ENCODE data around the gene CCL18.
"Not testable (repeated sequence)": the region's sequence is repeated elsewhere in the genome, so short reads cannot be mapped to it uniquely, and the experiment has no call there.

CCL18 gene, protein sequence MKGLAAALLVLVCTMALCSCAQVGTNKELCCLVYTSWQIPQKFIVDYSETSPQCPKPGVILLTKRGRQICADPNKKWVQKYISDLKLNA

DNA sequence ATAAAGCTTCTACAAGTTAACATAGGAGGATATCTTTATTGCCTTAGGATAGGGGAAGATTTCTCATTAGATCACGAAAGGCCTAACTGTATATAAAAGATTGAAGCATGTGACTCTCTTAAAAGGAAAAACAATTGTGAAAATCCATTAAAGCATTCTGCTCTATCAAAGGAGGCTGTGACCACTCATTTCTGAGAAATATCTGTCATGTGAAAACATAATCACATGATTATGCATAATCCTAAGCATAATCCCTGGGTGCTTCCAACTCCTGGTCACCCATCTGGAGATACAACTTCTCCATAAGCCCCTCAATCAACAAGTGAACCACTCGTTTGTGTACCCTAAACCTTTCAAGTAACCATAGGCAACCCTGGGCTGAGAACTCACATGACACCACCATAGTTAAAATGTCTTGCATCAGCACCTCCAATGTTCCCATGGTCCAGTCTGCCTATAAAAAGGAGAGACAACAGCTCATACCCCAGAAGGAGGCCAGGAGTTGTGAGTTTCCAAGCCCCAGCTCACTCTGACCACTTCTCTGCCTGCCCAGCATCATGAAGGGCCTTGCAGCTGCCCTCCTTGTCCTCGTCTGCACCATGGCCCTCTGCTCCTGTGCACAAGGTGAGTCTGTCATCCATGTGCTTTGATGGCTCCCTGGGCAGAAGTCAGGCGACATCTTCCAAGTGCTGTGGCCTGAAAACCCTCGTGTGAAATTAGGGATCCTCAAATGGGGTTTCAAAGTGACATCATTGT lies at the start of gene CCL18:
TSS of gene CCL18 (plus strand) at position 487 of the 756 bp plus-strand sequence. CDS start at position 558, 71 bp downstream.
- no peak for DNase-seq

DNA sequence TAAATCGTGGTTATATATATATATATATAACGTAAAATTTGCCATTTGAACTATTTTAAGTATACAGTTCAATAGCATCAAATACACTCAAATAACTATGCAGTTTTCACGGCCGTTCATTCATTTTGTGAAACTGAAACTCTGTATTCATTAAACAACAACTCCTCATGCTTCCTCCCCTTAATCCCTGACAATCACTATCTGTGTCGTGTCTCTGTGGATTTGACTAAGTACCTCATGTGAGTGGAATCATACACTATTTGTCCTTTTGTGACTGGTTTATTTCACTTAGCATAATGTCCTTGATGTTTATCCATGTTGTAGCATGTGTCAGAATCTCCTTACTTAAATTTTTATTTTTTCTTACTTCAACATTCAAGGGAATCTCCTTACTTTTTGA lies 49.1 kb upstream of the CCL18 start:
- no peak for DNase-seq

DNA sequence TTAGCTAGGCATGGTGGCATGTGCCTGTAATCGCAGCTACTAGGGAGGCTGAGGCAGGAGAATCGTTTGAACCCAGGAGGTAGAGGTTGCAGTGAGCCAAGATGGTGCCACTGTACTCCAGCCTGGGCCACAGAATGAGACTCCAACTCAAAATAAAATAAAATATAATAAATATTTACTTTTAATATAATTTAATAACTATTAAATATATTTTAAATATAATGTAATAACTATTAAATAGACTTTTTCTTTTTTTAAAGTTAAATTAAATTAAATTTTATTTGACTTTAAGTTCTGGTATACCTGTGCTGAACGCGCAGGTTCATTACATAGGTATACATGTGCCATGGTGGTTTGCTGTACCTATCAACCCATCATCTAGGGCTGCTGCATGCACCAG lies 48.2 kb upstream of the CCL18 start:
- DNase-seq = not testable (repeated sequence)

DNA sequence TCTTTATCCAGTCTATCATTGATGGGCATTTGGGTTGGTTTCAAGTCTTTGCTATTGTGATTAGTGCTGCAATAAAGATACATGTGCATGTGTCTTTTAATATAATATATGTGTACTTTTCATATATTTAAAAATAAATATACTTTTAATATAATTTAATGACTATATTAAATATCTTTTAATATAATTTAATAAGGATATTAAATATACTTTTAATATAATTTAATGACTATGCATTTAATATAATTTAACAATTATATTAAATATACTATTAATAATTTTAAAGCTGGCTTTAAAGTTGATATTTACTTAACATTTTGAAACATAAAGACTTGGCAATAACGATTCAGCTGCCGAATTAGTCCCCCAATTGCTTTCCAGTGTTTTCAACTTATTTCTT lies 47.5 kb upstream of the CCL18 start:
- no peak for DNase-seq

DNA sequence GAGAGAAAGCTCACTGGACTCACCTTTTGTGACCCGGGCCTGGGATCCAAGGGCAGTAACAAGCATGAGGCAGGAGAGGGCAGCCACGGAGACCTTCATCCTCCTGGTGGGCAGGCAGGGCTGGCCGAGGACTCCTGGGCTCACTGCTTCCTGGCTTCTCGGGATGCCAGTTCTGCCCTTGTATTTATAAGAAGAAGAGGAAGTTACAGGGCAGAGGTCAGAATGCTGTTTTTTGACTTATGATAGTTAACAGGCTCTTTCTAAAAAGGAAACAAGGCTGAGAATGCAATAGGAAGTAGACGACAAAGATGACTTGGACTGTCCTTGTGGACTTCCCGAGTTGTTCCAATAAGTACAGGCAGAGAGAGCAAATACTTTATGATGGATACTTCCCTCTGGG lies 46.3 kb upstream of the CCL18 start, which contains the start of gene CCL23:
TSS of gene CCL23 (minus strand) at position 174 of the 400 bp plus-strand sequence. CDS start at position 99, 75 bp downstream.
- DNase-seq = no peak

DNA sequence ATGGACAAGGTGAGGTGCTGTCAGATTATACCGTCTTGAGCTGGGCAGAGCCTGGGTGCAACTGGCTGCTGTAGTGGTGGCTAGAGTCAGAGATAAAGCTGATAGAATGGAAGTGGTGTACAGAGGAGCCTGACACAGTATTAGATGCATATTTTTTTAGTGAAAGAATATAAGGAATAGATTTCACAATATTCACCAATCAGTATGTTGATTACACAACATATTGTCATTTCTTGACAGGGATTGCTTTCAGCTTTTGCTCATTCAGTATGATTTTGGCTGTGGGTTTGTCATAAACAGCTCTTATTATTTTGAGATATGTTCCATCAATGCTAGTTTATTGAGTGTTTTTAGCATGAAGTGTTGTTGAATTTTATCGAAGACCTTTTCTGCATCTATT lies 44.6 kb upstream of the CCL18 start:
- DNase-seq = no peak

DNA sequence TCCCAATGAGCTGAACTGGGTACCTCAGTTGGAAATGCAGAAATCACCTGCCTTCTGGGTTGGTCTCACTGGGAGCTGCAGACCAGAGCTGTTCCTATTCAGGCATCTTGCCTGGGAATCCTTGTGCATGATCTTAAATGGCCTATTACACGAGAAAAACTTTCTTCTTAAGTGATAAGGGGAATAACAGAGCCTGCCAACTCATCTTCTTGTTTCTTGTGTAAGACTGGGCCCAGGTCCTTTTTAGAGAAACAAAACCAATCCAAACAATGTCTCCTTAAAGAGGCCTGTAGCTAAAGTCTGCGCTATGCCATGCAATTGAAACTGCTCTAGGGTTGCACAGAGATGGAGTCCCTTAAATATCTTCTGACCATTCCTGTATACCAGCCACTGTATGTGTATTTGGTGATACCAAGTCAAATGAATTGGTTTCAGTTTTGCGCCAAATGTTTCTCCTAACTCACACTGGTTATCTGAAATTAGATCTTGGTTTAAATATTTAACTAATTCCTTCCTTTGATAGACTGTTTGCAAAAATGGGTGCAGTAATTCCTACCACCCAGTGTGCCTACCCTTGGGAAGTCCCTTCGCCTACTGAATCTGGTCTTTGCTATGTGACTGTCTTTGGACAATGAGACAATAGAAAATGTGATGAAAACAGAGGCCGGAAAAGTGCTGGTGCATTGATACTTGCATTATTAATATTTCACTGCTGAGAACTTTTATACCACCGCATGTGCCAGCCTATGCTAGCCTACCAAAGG lies 39.8 kb upstream of the CCL18 start:
- no peak for DNase-seq

DNA sequence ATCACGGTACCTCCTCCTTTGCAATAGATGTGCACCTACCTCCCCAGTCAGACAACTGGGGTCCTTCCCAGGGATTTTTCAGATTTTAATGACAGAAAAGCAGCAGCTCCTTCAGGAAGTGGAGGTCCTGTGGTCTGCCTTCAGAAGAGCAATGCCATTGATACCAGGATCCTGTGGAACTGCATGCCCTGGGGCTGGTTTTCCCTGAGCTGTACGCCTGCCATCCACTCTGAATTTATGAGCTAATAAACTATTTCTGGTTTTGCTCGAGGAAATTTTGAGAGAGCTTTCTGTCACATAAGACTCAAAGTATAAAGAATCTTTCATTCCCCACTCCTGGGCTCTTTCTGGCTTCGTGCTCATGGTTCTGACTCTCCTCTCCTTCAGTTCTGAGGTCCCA lies 36.3 kb upstream of the CCL18 start:
- no peak for DNase-seq

DNA sequence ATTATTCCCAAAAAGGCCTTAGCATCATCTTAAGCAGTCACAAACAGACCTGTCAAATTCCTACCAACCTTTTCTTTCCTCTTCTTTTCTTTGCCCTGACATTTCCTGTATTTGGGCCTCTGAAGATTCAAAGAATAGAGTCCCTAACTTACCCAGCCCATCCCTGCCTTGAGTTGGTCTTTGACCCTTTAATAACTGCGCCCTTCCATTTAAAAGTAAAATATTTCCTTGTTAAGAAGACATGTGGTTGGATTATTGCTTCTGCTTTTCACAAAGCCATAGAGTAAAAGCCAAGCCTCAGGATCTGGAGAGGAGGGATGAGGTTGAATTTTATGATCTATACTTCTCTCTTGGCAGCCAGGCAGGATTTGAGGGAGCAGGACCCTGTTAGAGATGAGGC lies 33.1 kb upstream of the CCL18 start:
- DNase-seq = no peak

DNA sequence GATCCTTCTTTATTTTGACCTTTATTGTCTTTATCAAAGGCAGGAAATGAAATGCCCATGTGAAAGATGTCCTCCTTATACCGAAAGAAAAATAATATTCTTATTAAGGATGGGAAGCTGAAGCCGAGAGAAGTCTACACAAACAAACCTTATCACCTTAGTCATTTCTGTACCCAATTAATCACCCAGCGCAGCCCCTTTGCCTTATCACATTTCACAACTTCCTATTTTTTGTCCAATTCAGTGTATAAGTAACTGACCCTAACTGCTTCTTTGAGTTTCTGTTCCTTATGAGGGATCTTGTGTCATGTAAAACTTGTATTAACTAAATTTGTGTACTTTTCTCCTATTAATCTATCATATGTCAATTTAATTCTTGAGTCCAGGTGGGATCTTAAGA lies 29.9 kb upstream of the CCL18 start:
- no peak for DNase-seq

DNA sequence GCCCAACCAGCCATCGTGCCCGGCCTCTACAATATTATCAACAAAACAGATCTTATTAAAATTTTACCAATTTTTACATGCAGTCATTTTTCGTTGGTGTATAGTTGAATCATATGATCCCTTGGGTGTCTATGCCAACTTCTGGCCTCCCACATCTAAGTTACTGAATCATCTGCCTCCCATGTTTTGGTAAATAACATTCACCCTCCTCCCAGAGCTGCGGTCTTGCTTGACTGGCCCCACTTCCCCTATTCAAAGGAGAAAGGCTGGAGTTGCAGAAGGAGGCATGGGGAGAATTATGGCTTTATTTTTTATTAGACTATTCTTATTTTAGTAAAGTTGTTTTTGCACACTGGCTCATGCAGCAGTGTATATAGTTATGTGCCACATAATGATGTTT lies 27.8 kb upstream of the CCL18 start:
- no peak for DNase-seq

DNA sequence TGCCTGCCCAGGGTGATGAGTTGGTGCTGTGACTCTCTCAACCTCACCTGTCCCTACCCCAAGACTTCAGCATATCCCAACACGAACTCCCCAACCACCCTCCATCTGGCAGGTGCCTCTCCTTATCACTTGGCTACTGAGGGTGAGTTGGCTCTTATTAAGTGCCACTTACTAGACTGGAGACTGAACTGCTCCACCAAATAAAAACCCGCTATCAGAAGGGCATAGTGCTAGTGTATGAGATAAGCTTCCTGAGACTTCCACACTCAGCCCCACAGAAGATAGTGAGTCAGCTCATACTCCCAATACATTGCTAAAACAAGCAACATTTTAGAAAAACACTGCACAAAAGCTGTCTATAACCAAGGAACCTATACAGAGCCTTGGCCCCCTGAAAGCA lies 16.0 kb upstream of the CCL18 start:
- DNase-seq = no peak

DNA sequence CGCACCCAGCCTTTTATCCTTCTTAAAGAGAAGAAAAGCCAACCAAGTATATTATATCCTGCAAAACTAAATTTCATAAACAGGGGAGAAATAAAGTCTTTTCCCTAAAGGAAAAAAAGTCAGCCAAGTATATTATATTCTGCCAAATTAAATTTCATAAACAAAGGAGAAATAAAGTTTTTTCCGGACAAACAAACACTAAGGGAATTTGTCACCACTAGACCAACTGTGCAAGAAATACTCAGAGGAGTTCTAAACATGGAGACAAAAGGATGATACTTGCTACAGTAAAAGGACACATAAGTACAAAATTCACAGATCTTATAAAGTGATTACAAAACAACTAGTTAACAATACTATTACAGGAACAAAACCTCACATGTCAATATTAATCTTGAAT lies 14.4 kb upstream of the CCL18 start:
- no peak for DNase-seq

DNA sequence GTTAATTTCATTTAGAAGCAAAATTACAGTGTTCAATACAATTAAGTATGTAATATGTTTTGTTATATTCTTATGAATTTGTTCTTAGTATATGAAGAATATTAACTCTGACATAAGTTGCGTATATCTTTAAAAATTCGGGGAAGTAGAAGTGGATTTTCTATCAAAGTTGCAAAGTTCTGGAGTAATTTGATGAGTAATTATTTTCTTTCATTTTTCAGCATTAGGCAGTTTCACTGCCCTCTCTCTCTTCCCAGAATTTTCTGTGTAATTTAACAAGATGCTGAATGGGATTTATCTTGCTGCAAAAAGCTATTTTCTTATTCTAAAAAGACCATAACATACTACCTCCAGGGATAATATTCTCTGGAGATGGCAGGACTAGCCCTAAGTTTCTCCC lies 8.9 kb upstream of the CCL18 start:
- no peak for DNase-seq

DNA sequence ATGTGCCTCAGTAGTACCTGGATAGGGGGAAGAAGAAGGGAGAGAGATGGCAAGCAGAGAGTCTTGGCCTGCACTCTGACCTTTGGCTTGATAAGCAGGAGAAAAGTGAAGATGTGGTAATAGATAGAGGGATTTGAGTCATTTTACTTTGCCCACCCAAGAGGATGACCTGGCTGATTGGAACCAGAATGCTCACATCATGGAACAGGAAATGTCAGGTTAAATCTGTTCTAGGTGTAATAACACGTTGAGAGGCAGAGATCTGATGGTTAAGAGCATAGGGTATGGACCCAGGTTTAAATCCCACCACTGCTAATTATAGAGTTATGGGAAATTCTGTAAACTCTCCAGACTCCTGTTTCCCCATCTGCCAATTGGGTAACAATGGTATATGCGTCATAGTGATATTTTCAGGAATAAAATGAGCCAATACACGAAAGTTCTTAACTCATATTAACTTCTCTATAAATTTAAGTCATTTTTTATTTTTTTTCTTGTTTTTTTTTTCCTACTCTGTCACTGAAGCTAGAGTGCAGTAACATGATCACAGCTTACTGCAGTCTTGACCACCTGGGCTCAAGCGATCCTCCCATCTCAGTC lies 8.1 kb upstream of the CCL18 start:
- no peak for DNase-seq

DNA sequence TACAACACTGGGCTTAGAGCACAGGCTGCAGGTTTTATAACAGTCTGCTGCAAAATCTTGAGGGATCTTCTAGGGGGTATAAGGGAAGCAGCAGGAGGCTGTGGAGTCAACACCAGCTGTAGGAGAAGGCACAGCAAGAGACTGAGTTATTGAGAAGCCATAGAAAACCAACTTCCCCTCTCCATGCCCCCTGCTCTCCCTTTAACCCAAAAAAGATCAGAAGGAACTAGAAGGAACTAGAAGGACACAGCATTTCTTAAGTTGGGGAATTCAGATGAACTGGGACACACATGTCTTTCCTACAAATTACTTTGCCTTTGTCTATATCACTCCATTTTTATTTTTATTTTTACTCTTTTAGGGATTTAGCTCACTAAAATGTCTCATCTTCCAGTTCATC lies 6.2 kb upstream of the CCL18 start:
- no peak for DNase-seq

DNA sequence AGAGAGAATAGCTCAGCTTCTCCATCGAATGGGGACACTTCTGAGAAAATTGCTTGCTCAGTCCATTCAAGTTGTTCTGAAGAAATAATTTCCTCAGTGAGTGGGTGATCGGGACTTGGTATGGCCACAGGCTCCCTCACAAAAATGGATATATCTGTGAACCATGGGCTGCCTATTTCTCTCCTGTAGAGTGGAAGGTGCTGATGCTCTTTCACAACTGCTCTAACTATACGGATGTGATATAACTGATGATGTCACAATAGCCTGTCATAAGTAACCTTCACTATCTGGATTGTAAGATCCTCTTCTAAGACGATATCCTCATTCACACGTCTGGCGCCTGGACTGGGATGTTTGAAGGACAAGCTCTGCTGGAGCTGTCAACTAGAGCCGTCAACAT lies 4.7 kb upstream of the CCL18 start:
- no peak for DNase-seq

DNA sequence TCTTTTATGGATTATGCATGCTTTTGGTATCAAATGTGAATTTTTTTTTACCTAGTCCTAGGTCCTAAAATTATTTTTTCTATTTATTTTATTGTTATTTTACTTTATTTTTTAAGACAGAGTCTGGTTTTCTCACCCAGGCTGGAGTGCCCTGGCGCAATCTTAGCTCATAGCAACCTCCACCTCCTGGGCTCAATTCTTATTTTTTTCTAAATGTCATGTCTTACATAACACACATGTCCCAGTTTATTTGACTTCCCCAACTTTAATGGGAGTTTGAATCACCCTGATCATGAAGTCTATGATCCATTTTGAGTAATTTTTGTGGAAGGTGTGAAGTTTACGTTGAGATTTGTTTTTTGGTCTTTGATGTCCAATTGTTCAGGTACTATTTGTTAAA lies 3.3 kb upstream of the CCL18 start:
- DNase-seq = no peak

DNA sequence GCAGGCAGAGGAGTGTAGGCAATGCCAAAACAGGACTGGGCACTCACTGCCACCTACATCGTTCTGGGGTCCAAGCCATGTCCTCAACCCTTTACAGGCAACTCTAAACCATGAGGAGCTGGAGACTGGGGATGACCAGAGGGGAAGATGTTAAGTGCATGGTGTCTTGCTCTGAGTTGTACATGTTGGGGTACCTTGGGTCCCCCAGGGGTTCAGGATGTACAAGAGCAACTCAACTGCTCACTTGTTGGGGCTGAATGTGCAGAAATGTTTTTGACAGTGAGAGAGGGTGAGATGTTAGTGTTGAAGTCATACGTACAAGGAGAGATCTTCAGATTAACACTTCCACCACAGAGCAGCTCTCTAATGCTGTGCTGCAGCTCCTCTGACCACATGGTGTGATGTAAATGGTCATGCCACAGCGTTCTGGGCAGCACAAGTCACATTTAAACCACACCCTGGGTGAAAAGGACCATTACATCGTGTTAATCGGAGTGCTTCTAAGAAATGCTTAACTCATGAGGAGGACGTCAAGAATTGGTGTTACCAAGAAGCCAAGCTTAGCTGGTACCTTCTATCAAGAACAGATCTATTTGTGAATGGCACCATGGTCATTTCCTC lies 2.4 kb downstream of the CCL18 start:
- no peak for DNase-seq

DNA sequence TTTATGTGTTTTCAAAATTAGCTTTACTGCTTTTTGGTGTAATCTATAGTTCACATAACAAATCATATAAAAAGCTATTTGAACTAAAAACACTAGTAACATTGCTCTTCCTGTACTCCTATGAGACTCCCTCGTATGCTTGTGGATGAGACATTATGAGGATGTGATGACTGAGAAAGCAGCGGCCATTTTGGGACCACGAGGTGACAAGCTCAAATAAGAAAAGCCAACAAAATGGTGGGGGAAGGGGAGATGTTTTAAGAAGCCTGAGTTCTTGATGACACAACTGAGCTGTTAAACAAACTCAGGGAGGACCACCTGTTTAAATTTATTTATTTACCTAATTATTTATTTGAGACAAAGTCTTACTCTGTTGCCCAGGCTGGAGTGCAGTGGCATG lies 4.5 kb downstream of the CCL18 start:
- no peak for DNase-seq

DNA sequence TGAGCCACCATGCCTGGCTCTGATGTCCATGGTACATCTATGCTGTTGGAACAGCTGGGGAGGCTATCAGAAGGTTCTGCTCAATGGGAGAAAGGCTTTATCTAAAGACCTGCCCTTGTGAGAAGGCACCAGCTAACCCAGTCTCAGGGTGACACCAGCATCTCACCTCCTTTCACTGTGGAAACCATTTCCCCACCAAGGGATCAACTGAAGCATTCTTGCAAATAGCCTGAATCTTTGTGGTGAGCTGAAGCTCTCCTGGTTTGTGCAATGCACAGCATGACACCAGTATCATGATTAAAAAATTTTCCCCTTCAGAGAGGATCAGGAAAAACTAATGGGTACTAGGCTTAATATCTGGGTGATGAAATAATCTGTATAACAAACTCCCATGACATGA lies 5.1 kb downstream of the CCL18 start:
- DNase-seq = no peak

DNA sequence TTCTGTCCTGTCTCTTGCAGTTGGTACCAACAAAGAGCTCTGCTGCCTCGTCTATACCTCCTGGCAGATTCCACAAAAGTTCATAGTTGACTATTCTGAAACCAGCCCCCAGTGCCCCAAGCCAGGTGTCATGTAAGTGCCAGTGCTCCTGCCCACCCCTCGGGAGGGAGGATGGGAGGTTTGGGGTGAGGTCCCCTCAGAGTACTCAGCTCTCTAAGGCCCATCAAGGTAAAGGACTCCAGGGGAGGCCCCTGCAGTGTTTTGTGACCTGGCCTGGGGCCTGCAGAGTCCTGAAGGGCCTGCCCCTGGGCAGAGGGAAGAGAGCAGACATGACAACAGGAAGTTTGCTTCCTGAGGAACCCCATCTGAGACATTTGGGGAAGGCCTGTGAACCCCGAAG lies 6.4 kb downstream of the CCL18 start:
- DNase-seq = no peak

DNA sequence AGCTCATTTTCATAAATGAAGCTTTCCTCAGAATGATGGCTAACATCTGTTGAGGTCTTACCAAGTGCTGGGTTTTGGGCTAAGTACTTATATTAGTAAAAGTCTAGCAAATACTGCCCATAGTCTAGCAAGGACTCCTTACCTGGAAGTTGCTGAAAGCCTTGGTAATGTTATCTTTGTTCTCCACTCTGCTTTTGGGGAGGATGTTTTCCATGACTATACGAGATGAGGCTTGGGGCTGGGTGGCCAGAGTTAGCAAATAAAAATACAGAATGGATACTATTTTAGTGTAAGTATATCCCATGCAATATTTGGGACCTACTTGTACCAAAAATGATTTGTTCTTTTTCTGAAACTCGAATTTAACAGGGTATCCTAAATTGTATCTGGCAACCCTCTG lies 7.7 kb downstream of the CCL18 start:
- DNase-seq = no peak
